AG09319 (cell line): ENCODE results near the gene CDC14A.
"Not testable (repeated sequence)": the region's sequence is repeated elsewhere in the genome, so short reads cannot be mapped to it uniquely, and the experiment has no call there.

ENCODE experiments used
- DNase-seq: peaks from one replicate; pipeline ENCODE4 v3.0.0-alpha.2; 2010; ENCODE audit warnings: low read depth; ENCODE audit errors: extremely low read depth
- TF ChIP-seq, protein P1 (sequence below): IDR thresholded peaks from 2 replicates; pipeline ENCODE4 v1.5.1; 2011; ENCODE audit warnings: low read depth, mild to moderate bottlenecking, inconsistent platforms, low read length, moderate library complexity

Gene CDC14A

DNA sequence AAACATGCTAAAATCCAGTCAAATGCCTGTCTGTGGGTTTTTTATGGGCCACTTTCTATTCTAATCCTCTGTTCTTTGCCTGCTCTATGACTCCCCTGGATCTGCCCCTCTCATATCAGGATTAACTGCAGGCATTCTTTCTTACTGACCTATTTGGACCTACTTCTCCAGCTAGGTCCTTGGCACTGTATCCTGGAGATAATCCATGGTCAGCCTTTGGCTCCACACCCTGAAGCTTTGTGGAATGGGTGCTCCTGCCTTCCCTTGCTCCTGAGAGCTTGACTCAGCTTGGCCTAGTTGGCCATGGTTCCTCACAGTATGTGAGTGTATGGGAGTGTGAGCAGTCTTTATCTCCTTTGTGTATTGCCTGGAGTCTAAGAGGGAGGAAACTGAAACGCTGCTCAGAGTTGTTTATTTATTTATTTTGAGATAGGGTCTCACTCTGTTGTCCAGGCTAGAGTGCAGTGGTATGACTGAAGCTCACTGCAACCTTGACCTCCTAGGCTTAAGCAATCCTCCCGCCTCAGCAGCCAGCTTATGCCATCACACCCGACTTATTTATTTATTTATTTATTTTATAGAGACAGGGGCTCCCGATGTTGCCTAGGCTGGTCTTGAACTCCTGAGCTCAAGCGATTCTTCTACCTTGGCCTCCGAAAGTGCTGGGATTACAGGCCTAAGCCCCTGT is 28.7 kb upstream of the CDC14A start:
- DNase-seq = no peak
- TF ChIP-seq, protein P1, sequence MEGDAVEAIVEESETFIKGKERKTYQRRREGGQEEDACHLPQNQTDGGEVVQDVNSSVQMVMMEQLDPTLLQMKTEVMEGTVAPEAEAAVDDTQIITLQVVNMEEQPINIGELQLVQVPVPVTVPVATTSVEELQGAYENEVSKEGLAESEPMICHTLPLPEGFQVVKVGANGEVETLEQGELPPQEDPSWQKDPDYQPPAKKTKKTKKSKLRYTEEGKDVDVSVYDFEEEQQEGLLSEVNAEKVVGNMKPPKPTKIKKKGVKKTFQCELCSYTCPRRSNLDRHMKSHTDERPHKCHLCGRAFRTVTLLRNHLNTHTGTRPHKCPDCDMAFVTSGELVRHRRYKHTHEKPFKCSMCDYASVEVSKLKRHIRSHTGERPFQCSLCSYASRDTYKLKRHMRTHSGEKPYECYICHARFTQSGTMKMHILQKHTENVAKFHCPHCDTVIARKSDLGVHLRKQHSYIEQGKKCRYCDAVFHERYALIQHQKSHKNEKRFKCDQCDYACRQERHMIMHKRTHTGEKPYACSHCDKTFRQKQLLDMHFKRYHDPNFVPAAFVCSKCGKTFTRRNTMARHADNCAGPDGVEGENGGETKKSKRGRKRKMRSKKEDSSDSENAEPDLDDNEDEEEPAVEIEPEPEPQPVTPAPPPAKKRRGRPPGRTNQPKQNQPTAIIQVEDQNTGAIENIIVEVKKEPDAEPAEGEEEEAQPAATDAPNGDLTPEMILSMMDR = no peak

DNA sequence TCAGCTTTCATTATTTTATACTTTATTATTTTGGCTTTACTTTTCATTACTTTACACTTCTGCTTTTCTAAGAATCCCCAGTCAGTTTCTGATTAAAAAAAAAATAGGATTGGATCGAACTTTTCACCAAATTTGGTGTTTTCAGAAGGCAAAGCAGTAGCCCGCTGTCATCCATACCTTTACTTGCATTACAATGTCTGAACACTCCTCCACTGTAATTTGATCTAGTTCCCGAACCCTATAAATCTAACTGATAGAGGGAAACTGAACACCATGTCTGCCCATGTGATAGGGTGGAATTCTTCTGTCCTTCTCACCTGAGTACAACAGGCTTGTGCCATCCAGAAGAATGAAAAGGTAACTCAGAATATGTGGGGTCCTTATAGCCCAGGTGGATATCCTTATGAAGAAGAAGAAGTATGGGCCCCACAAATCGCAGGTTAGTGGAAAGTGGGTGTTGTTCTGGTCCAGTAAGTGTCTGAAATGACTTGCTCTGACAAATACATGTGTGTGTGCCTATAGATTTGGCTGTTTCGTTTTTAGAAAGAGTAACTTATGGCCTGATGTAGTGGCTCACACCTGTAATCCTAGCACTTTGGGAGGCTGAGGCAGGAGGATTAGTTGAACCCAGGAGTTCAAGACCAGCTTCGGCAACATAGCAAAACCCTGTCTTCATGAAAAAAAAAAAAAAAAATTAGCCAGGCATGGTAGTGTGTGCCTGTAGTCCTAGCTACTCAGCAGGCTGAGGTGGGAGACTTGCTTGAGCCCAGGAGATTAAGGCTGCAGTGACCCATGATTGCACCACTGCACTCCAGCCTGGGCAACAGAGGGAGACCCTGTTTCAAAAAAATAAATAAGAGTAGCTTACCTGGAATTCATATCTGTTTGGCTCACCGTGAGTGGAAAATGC is 26.6 kb upstream of the CDC14A start:
- TF ChIP-seq, protein P1 = no peak
- no peak for DNase-seq

DNA sequence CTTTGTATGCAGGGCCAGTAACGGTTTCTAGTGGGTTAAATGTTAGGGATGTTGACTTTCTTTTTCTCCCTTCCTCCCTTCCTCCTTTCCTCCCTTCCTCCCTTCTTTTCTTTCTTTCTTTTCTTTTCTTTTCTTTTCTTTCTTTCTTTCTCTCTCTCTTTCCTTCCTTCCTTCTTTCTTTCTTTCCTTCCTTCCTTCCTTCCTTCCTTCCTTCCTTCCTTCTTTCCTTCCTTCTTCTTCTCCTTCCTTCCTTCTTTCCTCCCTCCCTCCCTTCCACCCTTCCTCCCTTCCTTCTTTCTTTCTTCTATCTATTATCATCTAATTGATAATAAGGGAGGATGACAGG is 26.0 kb upstream of the CDC14A start:
- DNase-seq = not testable (repeated sequence)

DNA sequence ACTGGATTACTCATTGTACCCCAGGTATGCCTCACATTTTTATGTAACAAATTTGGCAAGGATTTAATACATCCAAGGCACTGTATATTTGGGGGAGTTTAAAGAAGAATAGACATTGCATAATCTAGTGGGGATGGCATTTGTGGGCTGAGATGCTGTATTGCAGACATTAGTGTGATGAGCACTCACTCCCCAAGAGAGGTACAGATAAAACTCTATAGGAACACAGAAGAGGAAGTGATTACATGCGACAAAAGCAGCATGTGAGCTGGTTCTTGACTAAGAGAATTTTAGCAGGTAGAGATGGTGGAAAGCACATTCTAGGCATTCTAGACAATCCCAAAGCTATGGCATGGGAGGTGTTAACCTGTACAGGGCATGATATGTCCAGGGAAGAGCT is 24.2 kb upstream of the CDC14A start:
- no peak for DNase-seq
- TF ChIP-seq, protein P1 = no peak

DNA sequence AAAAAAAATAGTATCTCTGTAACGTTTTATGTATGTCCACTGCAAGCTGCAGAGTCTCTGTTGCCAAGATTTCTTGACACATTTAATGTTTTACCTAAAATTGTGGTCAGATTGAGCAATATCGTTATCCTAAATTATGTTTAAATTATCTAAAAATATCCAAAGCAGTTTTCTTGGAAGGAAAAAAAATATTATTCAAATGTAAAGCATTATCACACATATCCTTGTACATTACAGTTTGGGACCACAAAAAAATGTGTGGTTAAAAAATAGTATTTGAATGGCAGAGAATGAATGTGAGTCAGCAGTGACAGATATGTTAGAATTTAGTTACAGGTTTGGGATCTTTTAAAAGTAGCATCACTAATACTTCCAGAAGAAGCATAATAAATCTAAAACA is 21.2 kb upstream of the CDC14A start:
- DNase-seq = not testable (repeated sequence)

DNA sequence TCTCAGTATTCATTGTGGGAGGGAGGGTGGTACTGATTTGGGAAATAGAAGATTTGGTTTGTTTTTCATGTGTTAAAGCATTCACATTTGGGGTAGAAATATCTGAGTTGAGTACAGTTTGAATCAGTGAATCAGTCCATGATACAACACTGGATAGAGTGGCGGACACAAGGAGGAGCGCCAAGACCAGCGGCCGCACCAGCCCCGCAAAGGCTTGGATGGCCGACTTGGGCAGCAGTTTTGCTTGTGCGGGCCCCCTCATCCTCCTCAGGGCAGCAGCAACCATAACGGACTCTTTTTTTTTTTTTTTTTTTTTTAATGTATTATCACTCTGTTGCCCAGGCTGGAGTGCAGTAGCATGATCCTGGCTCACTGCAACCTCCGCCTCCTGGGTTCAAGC is 20.0 kb upstream of the CDC14A start:
- TF ChIP-seq, protein P1 = no peak
- DNase-seq = no peak

DNA sequence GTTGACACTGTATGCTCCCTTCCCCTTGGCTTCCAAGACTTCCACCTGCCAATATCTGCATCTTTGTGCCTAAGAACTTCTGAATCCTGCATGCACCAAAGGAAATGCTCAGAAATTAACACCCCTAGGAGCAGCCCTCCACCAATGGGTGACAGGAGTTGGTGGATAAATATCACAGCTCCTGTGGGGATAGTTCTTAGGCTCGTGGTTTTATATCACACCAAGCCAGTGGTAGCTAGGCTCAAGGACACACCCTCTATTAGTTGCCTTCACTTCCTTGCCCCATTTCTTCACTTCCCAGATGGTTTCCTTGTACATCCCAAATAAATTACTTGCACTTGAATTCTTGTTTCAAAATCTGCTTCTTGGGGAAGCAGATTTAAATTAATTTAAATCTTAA is 16.9 kb upstream of the CDC14A start:
- no peak for DNase-seq
- TF ChIP-seq, protein P1 = no peak

DNA sequence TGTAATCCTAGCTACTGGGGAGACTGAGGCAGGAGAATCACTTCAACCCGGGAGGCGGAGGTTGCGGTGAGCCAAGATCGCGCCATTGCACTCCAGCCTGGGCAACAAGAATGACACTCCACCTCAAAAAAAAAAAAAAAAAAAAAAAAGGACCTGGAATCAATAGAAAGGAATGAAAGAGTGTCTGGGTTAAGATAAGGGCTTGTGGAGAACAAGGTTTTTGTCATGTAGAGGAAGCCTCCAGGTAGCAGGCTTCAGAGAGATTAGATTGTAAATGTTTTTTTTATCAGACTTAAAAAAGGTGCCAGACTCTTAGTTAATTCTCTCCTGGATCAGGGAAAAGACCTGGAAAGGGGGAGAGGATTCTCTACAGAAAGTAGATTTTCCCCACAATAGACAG is 14.4 kb upstream of the CDC14A start:
- DNase-seq = not testable (repeated sequence)

DNA sequence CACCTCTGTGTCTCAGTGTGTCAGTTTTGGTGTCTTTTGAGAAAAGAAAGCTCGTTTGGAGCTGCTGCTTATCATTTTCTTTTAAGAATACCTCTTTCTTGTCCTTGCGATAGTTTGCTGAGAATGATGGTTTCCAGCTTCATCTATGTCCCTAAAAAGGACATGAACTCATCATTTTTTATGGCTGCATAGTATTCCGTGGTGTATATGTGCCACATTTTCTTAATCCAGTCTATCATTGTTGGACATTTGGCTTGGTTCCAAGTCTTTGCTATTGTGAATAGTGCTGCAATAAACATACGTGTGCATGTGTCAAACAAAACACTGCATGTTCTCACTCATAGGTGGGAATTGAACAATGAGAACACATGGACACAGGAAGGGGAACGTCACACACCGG is 12.6 kb upstream of the CDC14A start:
- DNase-seq = not testable (repeated sequence)
